GM19467 (cell line): ENCODE data around the gene ALDH3B2.
"Not testable (repeated sequence)": the region's sequence is repeated elsewhere in the genome, so short reads cannot be mapped to it uniquely, and the experiment has no call there.

Experiments used
- ATAC-seq: cut with Tn5 transposase; IDR thresholded peaks from one replicate; pipeline ENCODE4 v1.9.1; 2021; ENCODE audit warnings: mild to moderate bottlenecking, moderate library complexity; ENCODE audit not compliant: unreplicated experiment

The ALDH3B2 gene

DNA sequence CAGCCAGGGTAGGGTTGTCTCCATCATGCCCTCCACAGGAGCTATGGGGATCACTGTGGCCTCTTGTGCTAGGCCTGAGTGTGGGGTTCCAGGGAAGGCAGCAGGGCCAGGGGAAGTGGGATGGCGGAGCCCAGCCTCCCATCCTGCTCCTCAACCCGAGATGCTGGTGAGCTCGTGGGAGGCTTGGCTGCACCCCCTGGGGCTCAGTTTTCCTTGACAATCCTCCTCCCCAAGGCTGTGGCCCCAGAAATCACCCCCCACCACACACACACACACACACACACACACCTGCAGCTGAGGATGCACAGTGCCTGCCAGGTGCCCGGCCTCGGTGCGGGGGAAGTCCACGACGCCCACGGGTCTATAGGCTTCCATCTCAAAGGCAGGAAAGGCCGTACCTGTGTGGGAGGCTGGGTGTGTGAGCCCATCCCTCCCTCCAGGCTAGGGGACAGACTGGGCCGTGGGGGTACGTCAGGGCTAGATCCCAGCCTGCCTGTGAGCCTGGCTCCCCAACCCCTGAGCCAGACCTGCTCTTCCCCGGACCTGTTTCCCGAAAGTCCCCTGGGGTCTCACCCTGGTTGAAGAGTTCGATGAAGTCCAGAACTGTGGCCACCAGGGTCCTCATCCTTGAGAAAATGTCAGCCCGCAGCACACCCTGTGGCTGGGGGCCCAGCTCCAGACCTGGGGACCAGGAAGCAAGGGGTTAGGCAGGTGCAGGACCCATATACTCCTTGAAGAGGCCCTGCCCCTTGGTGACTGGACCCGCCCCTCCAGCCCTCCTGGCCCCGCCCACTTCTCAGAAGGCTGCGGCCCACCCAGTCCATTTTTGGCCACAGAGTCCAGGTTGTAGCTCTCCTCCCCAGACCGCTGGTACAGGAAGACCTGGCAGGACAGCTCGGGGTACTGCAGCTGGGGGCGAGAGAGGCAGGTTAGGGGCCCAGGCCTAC lies 29.7 kb downstream of the ALDH3B2 start:
- ATAC-seq = no peak

GRCh38 chr11:67644042-67644441 lies 30.4 kb downstream of the ALDH3B2 start:
- ATAC-seq = no peak

GRCh38 chr11:67642173-67643120 lies 32.0 kb downstream of the ALDH3B2 start:
- no peak for ATAC-seq

DNA sequence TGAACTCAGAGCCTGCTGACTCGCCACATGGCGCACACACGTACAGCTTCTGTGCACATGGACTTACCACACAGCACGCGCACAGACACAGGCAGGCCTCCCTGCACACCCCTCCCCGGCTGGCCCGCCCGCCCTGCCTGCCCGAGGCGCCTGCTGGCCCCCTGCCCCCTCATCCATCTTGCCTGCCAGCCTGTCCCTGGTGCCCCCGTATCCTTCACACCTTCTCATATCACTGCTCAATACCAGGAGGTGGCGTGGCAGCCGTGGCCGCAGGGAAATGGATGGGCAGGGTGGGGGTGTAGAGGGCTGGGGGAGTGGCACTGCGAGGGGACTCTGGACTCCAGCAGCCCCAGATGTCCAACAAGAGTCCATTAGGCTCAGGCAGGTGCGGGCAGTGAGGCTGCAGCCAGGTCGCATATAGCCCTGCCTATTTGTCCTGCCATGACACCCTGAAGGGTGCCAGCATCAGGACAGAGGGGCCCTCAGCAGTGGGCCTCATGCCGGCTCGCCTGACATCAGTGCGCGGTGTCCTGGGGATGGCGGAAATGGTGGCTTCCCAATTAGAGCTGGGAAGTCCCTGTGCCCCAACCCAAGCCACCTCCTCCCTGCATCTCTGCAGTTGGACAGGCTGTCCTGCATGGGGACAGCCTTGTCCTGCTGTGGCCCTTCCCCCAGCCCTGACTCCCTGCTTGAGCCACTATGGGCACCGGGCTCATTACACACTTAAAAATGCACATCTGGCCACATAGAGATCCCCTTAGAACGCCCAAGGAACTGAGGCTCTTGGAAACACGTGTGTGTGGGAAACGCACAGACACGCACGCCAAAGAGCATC lies 32.9 kb downstream of the ALDH3B2 start:
- ATAC-seq = no peak

DNA sequence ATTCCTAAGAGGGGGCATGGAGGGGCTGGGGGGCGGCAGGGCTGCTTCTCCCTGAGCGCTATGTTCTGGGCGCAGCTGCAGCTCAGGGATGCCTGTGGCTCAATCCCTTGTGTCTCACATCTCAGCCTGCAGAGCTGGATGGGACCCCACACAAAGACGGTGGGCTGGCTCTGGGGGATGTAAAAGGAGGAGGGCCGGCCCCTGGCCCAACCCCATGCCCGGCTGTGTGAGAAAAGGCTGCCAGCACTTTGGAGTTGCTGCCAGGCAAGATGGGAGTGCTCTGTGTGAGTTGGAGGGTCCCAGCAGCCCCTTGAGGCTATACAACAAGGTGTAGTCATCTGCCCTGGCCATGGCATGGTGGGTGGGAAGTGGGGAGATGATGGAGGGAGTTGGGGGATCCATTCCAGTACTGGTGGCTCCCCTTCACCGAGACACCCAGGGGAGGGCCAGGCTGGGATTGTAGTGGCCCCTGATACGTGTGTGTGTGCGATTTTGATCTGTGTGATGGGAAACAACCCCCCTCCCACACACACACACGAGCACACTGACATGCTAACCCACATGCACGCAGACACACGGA lies 33.6 kb downstream of the ALDH3B2 start:
- no peak for ATAC-seq

DNA sequence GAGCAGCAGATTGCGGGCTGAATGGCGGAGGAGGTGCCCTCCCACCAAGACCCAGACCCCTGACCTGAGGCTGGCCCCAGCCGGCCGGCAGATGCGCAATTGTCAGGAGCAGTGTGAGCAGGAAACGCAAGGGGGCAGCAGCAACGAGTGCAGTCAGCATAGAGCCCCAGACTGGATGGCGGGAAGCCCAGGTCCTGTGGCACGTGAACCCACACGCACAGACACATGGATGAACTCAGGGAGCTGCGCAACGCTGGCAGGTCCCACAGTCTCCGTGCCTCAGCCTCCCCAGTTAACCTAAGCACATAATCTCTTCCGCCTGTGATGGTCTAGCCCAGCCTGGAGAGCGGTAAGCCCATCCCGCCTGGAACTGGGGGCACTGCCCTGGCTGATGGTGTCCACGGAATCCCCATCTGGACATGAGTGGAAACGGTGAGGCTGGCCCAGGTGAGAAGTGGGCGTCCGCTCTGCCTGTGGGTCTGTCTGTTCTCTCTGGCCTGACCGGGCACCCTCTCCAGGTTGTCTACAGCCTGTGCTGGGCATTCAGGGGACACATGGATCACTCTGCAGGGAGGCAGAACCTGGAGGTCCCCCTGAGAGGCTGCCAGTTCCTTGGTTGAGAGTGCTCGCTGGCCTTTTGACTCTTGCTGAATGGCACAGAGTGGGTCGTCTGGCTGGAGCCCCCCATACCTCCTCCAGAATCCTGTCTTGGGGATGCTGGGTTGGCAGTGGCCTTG lies 34.2 kb downstream of the ALDH3B2 start:
- ATAC-seq = no peak

DNA sequence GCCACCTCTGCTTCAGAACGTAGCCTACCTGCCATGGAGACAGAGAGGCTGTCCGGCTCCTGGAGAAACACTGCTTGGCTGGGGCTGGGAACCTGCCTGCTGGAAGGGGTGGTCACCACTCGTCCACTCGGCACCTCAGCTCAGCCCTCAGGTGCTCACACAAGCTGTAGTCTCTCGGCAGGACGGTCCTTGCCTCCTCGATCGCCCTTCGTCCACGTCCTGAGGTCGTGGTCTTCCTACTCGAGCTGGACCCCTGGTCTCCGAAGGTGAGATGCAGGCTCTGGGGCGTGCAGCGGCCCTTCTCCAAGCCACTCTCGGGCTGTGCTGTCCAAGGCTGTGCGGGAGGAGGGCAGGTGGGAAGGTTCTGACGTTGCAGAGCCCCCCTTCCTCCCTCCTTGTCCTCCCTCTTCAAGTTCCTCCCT lies 35.0 kb downstream of the ALDH3B2 start, which contains the start of gene TBX10:
Gene TBX10 (minus strand): TSS at position 326 of the 422 bp plus-strand sequence. CDS start 291 bp downstream, at position 35.
- no peak for ATAC-seq

- no peak for ATAC-seq
These were observed 35.6 kb downstream of the ALDH3B2 start for GRCh38 chr11:67638535-67639437.

DNA sequence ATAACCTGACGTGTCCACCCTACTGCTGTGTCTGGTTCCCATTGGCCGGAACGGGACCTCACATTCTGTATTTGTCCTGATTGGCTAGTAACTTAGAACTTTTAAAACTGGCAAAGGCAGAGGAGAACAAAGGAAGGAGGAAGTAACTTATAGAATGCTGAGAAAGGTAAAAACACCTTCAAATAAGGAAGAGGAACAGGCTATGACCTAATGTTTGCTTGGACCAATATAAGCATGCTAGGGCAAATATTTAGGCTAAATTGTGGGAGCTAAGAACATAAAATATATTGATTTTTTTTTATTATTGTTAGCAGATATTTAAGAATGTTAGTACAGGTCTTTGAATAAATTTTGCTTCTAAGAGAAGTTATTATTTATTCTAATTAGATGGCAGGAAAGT lies 37.0 kb downstream of the ALDH3B2 start:
- not testable (repeated sequence) for ATAC-seq

DNA sequence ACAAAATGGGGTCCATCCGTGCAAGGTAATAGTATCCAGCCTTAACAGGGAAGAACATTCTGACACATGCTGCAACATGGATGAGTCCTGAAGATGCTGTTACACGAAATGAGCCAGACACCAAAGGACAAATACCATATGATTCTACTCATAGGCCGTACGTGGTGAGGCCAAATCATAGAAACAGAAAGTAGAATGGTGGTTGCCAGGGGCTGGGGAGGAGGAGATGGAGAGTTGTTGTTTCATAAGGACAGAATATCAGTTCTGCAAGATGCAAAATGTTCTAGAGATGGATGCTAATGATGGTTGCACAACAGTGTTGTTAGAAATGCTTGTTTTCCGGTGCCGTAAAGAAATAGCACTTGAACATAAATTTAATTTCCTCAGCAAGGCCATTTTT lies 37.5 kb downstream of the ALDH3B2 start:
- ATAC-seq = no peak

DNA sequence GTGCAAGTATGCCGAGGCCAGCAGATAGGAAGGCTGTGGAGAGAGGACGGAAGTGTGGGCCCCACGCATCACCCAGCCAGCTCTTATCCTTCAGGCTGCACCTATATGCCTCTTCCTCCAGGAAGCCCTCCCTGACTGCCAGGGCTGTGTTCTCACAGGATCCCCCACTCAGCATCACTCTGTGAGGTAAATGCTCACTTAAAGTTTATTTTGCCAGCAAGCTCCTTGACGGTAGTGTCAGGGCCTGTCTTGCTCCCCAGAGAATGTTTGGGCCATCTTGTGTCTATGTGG lies 39.2 kb downstream of the ALDH3B2 start:
- no peak for ATAC-seq

DNA sequence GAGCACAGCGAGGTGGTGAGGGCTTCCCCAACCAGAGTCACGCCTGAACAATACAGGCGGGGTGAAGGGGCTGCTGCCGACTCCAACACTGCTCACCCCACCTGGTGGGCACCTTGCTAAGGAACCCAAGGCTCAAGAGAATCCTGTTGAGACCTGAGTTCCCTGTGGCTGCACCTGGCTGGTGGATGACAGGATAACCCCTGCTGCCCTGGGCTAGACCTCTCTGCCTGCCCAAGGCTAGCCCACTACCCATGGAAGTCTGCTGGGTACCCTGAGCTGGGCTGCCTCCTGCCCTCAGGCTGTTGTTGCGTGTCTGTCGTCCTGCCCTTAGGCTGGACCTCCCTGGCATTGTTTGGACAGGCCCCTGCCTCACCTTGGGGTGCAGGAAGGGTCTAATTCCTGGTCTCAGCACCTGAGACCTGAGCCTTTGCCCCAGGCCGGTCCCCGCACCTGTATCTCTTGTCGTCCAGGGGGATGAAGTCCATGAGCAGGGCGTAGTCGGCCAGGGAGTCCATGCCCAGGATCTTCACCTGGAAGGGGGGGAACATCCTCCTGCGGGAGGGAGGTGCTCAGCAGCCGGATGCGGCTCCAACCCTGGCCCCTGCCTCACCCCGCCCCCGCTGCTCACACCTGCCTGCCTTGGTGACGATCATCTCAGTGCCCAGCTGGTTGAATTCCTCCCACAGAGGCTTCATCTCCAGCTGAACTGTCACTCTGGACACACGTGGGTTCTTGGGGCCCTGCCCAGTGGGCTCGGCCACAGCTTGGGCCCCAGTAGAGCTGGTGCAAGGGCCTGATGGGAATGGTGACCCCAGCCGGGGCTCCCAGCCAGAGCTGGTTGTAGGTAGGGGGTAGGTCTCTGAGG lies 39.8 kb downstream of the ALDH3B2 start:
- no peak for ATAC-seq

DNA sequence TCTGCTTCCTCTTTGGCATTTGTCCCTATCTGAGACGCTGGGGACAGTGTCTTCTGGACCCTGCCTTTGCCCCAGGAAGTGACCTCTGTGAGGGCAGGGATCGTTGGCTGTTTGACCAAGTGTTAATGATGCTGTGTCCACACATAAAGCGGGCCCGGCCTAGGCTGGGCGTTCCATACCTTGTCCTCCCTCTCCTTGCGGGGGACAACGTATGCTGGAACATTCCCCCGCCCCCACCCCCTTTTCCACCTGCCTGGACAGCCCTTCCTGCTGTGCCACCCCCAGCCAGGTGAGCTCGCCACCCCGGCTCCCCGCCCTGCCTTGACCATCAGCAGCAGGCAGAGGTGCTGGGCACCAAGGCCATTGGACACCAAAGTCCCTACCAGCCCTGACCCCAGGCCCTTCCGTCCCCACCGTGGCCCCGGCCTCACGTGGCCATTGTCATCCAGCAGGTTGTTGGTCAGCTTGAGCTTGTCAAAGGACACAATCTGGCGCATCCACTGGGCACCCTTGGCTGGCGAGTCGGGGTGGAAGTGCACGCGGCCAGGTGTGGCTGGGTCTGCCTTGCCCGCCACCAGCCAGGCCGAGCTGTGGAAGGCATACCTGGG lies 40.6 kb downstream of the ALDH3B2 start:
- no peak for ATAC-seq

GRCh38 chr11:67632982-67633755 lies 41.3 kb downstream of the ALDH3B2 start:
- no peak for ATAC-seq

DNA sequence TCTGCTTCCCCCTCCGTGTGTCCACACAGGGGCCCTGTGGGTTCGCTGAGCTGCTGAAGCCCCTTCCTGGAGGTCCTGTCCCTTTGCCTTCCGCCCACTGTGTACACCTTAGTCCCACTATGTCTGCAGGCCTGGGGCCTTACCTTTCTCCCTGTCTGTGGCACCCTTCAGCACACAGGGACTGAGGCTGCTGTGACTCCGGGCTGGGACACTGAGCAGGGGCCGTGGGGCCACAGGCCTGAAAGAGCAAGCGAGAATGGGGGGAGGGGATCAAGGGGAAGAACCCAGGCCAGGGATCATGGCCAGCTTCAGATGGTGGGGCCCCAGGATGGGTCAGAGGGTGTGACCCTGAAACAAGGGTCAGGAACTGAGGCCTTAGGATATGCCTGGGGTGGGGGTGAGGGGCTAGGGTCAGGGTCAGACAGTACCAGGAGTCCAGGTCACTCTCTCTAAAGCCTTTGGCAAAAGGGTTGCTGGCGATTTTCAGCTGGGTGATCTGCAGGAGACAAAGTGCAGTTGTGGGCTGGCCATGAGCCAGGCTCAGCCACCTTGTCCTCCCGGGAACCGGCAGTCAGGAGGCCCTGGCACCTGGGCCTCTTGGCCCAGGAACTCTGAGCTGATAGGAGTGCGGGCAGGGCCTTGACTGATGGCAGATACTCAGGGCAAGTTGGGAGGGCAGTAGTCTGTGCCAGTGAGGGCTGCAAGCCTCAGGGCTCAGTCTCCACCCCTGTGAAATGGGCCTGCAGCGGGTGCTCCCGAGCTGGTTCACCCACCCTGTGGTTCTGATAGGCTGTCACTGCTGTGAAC lies 42.0 kb downstream of the ALDH3B2 start:
- no peak for ATAC-seq

DNA sequence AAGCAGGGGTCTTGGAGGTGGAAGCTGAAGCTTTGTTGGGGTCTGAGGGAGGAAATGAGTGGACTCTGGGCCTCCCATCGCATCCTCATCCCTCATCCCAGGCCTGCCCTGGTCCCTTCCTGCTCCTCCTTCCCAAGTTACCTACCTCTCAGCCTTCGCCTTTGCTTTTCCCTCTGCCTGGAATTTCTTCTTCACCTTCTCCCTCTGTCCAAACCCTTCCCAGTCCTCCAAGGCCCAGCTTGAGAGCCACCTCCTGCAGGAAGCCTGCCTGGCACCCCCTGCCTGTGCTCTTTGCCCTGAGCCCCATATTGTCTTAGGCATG lies 42.6 kb downstream of the ALDH3B2 start:
- ATAC-seq = no peak
